ENCODE results near the gene SSTR5.

GRCh38 chr16:1096169-1097082 is 23.9 kb downstream of the SSTR5 start, which contains the start of gene C1QTNF8:
- TF ChIP-seq POLR2A (IDR thresholded peaks at IDR 0.05) (no peak), EP300 (IDR thresholded peaks at IDR 0.05) (no peak), CTCF (IDR thresholded peaks at IDR 0.05) (no peak), POLR2AphosphoS5 (IDR thresholded peaks at IDR 0.05) (no peak)
